ENCODE results near the gene CTIF. TPM values are rescaled to one million over a fixed set of nuclear protein-coding genes. Genes with fewer than 3 reads are reported as not detected.

Gene CTIF
- polyA plus RNA-seq, 1 donor from 2014 or later: 50.2 TPM

DNA sequence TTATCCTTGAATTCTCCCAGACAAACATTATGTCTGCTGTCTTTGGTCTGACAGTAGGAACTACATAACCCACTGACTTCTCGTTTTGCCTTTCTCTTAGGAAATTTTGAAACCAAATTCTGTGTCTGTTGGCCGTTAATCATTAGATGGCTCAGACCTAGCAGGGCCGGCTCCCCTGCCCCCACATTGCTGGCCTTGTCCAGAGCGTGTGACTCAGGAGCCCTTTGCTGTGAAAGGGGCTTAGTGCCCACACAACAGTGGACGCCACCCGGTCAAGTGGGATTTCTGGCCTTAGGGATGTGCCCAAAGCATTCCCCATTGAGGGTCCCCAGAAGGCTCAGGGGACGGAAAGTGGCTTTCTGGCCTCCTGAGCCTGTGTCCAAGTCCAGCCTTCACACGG, 137.5 kb downstream of the CTIF start:
- Histone ChIP-seq H2AFZ (ENCODE audit: low read depth, low read length) (no peak overlapping the region), H3K27me3 (ENCODE audit: insufficient read depth, low read depth, low read length) (no peaks in the 10 kb centered on the region), H4K20me1 (ENCODE audit: insufficient read depth) (no peaks in the 10 kb centered on the region), H3K9me2 (ENCODE audit: insufficient read depth, low read length) (no peaks in the 10 kb centered on the region), H3K9ac (ENCODE audit: low read length) (no peak overlapping the region), H3K4me2 (ENCODE audit: low read length) (no peak overlapping the region), H3F3A (ENCODE audit: insufficient read depth, low read length, poor library complexity, severe bottlenecking) (no peaks in the 10 kb centered on the region), H3K79me2 (replicated peaks; ENCODE audit: insufficient read depth, low read length) (no peaks in the 10 kb centered on the region), H3K27ac (ENCODE audit: low read length) (no peak overlapping the region), H3K9me3 (ENCODE audit: low read length) (no peaks in the 10 kb centered on the region), H3K4me3 (ENCODE audit: low read length) (no peak overlapping the region), H3K36me3 (ENCODE audit: insufficient read depth, low read length) (peaks cover 2% of the 10 kb centered on the region)
- TF ChIP-seq, protein P1, sequence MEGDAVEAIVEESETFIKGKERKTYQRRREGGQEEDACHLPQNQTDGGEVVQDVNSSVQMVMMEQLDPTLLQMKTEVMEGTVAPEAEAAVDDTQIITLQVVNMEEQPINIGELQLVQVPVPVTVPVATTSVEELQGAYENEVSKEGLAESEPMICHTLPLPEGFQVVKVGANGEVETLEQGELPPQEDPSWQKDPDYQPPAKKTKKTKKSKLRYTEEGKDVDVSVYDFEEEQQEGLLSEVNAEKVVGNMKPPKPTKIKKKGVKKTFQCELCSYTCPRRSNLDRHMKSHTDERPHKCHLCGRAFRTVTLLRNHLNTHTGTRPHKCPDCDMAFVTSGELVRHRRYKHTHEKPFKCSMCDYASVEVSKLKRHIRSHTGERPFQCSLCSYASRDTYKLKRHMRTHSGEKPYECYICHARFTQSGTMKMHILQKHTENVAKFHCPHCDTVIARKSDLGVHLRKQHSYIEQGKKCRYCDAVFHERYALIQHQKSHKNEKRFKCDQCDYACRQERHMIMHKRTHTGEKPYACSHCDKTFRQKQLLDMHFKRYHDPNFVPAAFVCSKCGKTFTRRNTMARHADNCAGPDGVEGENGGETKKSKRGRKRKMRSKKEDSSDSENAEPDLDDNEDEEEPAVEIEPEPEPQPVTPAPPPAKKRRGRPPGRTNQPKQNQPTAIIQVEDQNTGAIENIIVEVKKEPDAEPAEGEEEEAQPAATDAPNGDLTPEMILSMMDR (IDR thresholded peaks at IDR 0.05; ENCODE audit: poor library complexity, severe bottlenecking): no peak
- TF ChIP-seq, protein P2, sequence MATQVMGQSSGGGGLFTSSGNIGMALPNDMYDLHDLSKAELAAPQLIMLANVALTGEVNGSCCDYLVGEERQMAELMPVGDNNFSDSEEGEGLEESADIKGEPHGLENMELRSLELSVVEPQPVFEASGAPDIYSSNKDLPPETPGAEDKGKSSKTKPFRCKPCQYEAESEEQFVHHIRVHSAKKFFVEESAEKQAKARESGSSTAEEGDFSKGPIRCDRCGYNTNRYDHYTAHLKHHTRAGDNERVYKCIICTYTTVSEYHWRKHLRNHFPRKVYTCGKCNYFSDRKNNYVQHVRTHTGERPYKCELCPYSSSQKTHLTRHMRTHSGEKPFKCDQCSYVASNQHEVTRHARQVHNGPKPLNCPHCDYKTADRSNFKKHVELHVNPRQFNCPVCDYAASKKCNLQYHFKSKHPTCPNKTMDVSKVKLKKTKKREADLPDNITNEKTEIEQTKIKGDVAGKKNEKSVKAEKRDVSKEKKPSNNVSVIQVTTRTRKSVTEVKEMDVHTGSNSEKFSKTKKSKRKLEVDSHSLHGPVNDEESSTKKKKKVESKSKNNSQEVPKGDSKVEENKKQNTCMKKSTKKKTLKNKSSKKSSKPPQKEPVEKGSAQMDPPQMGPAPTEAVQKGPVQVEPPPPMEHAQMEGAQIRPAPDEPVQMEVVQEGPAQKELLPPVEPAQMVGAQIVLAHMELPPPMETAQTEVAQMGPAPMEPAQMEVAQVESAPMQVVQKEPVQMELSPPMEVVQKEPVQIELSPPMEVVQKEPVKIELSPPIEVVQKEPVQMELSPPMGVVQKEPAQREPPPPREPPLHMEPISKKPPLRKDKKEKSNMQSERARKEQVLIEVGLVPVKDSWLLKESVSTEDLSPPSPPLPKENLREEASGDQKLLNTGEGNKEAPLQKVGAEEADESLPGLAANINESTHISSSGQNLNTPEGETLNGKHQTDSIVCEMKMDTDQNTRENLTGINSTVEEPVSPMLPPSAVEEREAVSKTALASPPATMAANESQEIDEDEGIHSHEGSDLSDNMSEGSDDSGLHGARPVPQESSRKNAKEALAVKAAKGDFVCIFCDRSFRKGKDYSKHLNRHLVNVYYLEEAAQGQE (IDR thresholded peaks at IDR 0.05; ENCODE audit: borderline replicate concordance): no peak
- TF ChIP-seq RAD21 (conservative IDR thresholded peaks at IDR 0.05) (no peak), EP300 (conservative IDR thresholded peaks at IDR 0.05; ENCODE audit: poor library complexity, severe bottlenecking) (no peak), TAF1 (IDR thresholded peaks at IDR 0.05; ENCODE audit: low read depth) (no peak), SMC3 (conservative IDR thresholded peaks at IDR 0.05; ENCODE audit: poor library complexity) (no peak), EZH2 (IDR thresholded peaks at IDR 0.05; ENCODE audit: borderline replicate concordance, insufficient read depth, low read length, poor library complexity, severe bottlenecking) (no peak), MXI1 (conservative IDR thresholded peaks at IDR 0.05; ENCODE audit: poor library complexity, severe bottlenecking) (no peak), POLR2AphosphoS5 (IDR thresholded peaks at IDR 0.05) (no peak)

DNA sequence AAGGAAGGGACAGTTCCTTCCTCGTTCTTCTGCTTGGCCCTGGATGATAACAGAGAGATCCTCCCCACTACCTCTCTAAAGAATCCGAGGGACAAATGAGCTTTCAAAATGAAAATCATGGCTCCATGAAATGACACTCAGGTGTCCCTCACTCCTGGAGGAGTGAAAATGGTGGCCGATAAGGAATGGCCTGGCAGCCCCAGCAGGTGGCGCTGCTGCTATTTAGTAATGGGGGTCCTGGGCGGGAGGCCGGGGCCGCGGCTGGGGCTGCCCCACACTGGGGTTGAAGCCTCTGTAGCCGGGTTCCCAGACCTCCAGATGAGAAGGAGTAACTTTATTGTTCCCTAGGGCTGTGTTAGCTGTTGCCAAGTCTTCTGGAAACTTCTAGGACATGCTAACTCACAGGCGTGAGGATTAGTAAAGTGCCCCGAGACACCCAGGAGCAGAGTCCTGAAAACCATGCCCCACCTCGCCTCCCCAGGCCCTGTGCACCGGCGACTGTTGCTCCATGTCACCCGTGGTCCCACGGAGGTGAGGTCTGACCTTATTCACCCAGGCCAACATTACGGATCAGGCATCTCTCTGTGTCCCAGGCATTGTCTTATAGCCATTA, 138.0 kb downstream of the CTIF start:
- no peak overlapping the region for H3K4me2 ChIP-seq (ENCODE audit: low read length)
- H3K4me3 ChIP-seq (ENCODE audit: low read length): no peak overlapping the region
- TF ChIP-seq, protein P2 (IDR thresholded peaks at IDR 0.05; ENCODE audit: borderline replicate concordance): no peak
- TF ChIP-seq, protein P1 (IDR thresholded peaks at IDR 0.05; ENCODE audit: poor library complexity, severe bottlenecking): peak; percentile 75
- peak; percentile 76 for TF ChIP-seq SMC3 (conservative IDR thresholded peaks at IDR 0.05; ENCODE audit: poor library complexity)
- peak; percentile 70 for TF ChIP-seq RAD21 (conservative IDR thresholded peaks at IDR 0.05)
- no peaks in the 10 kb centered on the region for H3K79me2 ChIP-seq (replicated peaks; ENCODE audit: insufficient read depth, low read length)
- H3K36me3 ChIP-seq (ENCODE audit: insufficient read depth, low read length): no peaks in the 10 kb centered on the region
- no peaks in the 10 kb centered on the region for H3K27me3 ChIP-seq (ENCODE audit: insufficient read depth, low read depth, low read length)
- no peak overlapping the region for H3K27ac ChIP-seq (ENCODE audit: low read length)
- no peak overlapping the region for H2AFZ ChIP-seq (ENCODE audit: low read depth, low read length)
- H3K9me3 ChIP-seq (ENCODE audit: low read length): no peaks in the 10 kb centered on the region
- H3F3A ChIP-seq (ENCODE audit: insufficient read depth, low read length, poor library complexity, severe bottlenecking): no peaks in the 10 kb centered on the region
- H3K9ac ChIP-seq (ENCODE audit: low read length): no peak overlapping the region
- no peaks in the 10 kb centered on the region for H4K20me1 ChIP-seq (ENCODE audit: insufficient read depth)
- no peaks in the 10 kb centered on the region for H3K9me2 ChIP-seq (ENCODE audit: insufficient read depth, low read length)

Measured in neural cell (in vitro differentiated cells).